DMS153 treated with DMSO at 0.1 percent for 48 hours (cell line): Measurements from ENCODE around the gene WWC1.

ENCODE experiments used
- DNase-seq: peaks from one replicate; lab custom pipeline; 2025; ENCODE audit not compliant: unreplicated experiment; lab: John Stamatoyannopoulos, UW

The WWC1 gene

GRCh38 chr5:168360521-168361285 is 69.3 kb downstream of the WWC1 start:
- no peak for DNase-seq

GRCh38 chr5:168362097-168362885 is 70.8 kb downstream of the WWC1 start:
- DNase-seq = peak; percentile 44

GRCh38 chr5:168364151-168364661 is 72.8 kb downstream of the WWC1 start:
- DNase-seq = no peak

GRCh38 chr5:168364750-168365550 is 73.5 kb downstream of the WWC1 start:
- no peak for DNase-seq

GRCh38 chr5:168365581-168366081 is 74.2 kb downstream of the WWC1 start:
- DNase-seq = peak; percentile 4

- DNase-seq = no peak
Measured at GRCh38 chr5:168366116-168366515, 74.7 kb downstream of the WWC1 start.

- no peak for DNase-seq
Measured at GRCh38 chr5:168368854-168369253, 77.4 kb downstream of the WWC1 start.

GRCh38 chr5:168370831-168371230 is 79.4 kb downstream of the WWC1 start:
- no peak for DNase-seq

GRCh38 chr5:168372356-168372946 is 81.0 kb downstream of the WWC1 start:
- DNase-seq = no peak

- DNase-seq = no peak
Measured at GRCh38 chr5:168374532-168374931, 83.1 kb downstream of the WWC1 start.

GRCh38 chr5:168375214-168375613 is 83.8 kb downstream of the WWC1 start:
- DNase-seq = no peak

GRCh38 chr5:168377525-168377924 is 86.1 kb downstream of the WWC1 start:
- DNase-seq = no peak

- DNase-seq = no peak
Measured at GRCh38 chr5:168378741-168379140, 87.3 kb downstream of the WWC1 start.

- DNase-seq = no peak
Measured at GRCh38 chr5:168382421-168382820, 91.0 kb downstream of the WWC1 start.

- no peak for DNase-seq
Measured at GRCh38 chr5:168390491-168390890, 99.0 kb downstream of the WWC1 start.

GRCh38 chr5:168393773-168394172 is 102.3 kb downstream of the WWC1 start:
- no peak for DNase-seq

- no peak for DNase-seq
Measured at GRCh38 chr5:168400429-168401220, 109.2 kb downstream of the WWC1 start.

- DNase-seq = no peak
Measured at GRCh38 chr5:168401226-168401625, 109.8 kb downstream of the WWC1 start.

GRCh38 chr5:168401880-168402279 is 110.4 kb downstream of the WWC1 start:
- peak; percentile 15 for DNase-seq

- DNase-seq = no peak
Measured at GRCh38 chr5:168404365-168404764, 112.9 kb downstream of the WWC1 start.
